NB4 (cell line): ENCODE results near the gene MINDY4.

ENCODE experiments used
- POLR2A ChIP-seq: IDR thresholded peaks from 2 replicates; pipeline ENCODE4 v1.6.1; 2011; ENCODE audit warnings: mild to moderate bottlenecking; ENCODE audit not compliant: insufficient read length; ENCODE audit errors: extremely low read depth
- TF ChIP-seq, protein P1 (sequence below): IDR thresholded peaks from one replicate; pipeline ENCODE4 v1.5.1; 2012; ENCODE audit warnings: low read depth, low read length

DNA sequence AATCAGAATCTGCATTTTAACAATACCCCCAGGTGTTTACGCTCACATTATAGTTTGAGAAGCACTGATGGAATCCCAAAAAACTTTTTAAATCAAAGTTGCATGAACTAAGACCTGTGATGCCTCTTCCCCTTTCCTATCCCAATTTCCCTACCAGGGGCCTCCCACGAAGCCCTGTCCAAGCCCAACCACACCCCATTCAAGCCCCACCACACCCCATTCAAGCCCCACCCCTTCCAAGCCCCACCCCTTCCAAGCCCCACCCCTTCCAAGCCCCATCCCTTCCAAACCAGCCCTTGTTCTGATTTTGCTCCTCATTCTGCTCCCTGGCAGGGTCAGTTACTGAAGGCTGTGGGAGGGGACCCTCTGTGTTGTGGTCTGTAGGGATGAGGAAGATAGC, 130.6 kb downstream of the MINDY4 start:
- TF ChIP-seq, protein P1, sequence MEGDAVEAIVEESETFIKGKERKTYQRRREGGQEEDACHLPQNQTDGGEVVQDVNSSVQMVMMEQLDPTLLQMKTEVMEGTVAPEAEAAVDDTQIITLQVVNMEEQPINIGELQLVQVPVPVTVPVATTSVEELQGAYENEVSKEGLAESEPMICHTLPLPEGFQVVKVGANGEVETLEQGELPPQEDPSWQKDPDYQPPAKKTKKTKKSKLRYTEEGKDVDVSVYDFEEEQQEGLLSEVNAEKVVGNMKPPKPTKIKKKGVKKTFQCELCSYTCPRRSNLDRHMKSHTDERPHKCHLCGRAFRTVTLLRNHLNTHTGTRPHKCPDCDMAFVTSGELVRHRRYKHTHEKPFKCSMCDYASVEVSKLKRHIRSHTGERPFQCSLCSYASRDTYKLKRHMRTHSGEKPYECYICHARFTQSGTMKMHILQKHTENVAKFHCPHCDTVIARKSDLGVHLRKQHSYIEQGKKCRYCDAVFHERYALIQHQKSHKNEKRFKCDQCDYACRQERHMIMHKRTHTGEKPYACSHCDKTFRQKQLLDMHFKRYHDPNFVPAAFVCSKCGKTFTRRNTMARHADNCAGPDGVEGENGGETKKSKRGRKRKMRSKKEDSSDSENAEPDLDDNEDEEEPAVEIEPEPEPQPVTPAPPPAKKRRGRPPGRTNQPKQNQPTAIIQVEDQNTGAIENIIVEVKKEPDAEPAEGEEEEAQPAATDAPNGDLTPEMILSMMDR, result no peak
- TF ChIP-seq POLR2A, result no peak
